Keratinocyte (primary cell): ENCODE results near the gene NELL1. TPM values are rescaled to one million over a fixed set of nuclear protein-coding genes. Genes with fewer than 3 reads are reported as not detected.

Source experiments
- DNase-seq: peaks from one replicate; pipeline ENCODE4 v3.0.0-alpha.2; 2011; ENCODE audit warnings: low read depth, missing footprints, low spot score
- FAIRE-seq: peaks from 2 replicates; lab custom pipeline; 2011; peaks lifted over from hg19 to GRCh38; lab: Jason Lieb, UNC
- H2AFZ ChIP-seq: 2 replicates; pipeline ENCODE4 v1.6.0; 2012; ENCODE audit warnings: low read length, control low read depth, inconsistent platforms; ENCODE audit not compliant: control insufficient read depth
- H3K27ac ChIP-seq: 2 replicates; pipeline ENCODE4 v1.5.1; 2011; ENCODE audit warnings: low read length; ENCODE audit not compliant: control insufficient read depth, insufficient read depth
- H3K27me3 ChIP-seq: 3 replicates; pipeline ENCODE4 v1.6.0; 2011; ENCODE audit warnings: low read length; ENCODE audit not compliant: control insufficient read depth, insufficient read depth; ENCODE audit errors: extremely low read depth
- H3K36me3 ChIP-seq, 2 experiments: 2 replicates in 1 of 2; 3 replicates in 1 of 2; pipeline ENCODE4 v1.5.1; 2011; ENCODE audit warnings: low read length in 2 of 2, mild to moderate bottlenecking in 1 of 2; ENCODE audit not compliant: control insufficient read depth in 2 of 2, insufficient read depth in 2 of 2; ENCODE audit errors: extremely low read depth in 1 of 2
- H3K4me1 ChIP-seq: 3 replicates; pipeline ENCODE4 v1.5.1; 2011; ENCODE audit warnings: low read length; ENCODE audit not compliant: control insufficient read depth, insufficient read depth; ENCODE audit errors: extremely low read depth
- H3K4me2 ChIP-seq: 3 replicates; pipeline ENCODE4 v1.6.0; 2011; ENCODE audit warnings: low read depth, low read length; ENCODE audit not compliant: control insufficient read depth, insufficient read depth; ENCODE audit errors: extremely low read depth
- H3K4me3 ChIP-seq, 3 experiments: fragments of 200-600 bp in 1 of 3; sonication (generic) in 1 of 3; 2 replicates in 2 of 3; 3 replicates in 1 of 3; pipeline ENCODE4 v1.5.1; 2011 to 2016; ENCODE audit warnings: low read length in 3 of 3, mild to moderate bottlenecking in 3 of 3, control low read depth in 2 of 3, inconsistent platforms in 1 of 3, low read depth in 1 of 3, mixed read lengths in 1 of 3, mixed run types in 1 of 3, moderate library complexity in 1 of 3; ENCODE audit not compliant: control insufficient read depth in 2 of 3, insufficient read depth in 2 of 3; ENCODE audit errors: extremely low read depth in 1 of 3
- H3K79me2 ChIP-seq: 2 replicates; pipeline ENCODE4 v1.6.0; 2012; ENCODE audit warnings: low read length; ENCODE audit not compliant: control insufficient read depth, insufficient read depth
- H3K9ac ChIP-seq: 3 replicates; pipeline ENCODE4 v1.6.0; 2011; ENCODE audit warnings: low read length; ENCODE audit not compliant: control insufficient read depth, insufficient read depth; ENCODE audit errors: extremely low read depth
- H3K9me1 ChIP-seq: 3 replicates; pipeline ENCODE4 v1.6.0; 2011; ENCODE audit warnings: low read length; ENCODE audit not compliant: control insufficient read depth, insufficient read depth; ENCODE audit errors: extremely low read depth
- H3K9me3 ChIP-seq: 2 replicates; pipeline ENCODE4 v1.5.1; 2012; ENCODE audit warnings: low read depth, low read length; ENCODE audit not compliant: control insufficient read depth
- H4K20me1 ChIP-seq: 3 replicates; pipeline ENCODE4 v1.6.0; 2011; ENCODE audit warnings: low read length; ENCODE audit not compliant: control insufficient read depth, insufficient read depth; ENCODE audit errors: extremely low read depth
- CTCF ChIP-seq, 3 experiments: IDR thresholded peaks in 1 of 3; conservative IDR thresholded peaks in 1 of 3; optimal IDR thresholded peaks in 1 of 3; 2 replicates in 2 of 3; 3 replicates in 1 of 3; pipeline versions ENCODE3 to v1.5.1; 2011; ENCODE audit warnings: low read length in 3 of 3, mild to moderate bottlenecking in 3 of 3, moderate library complexity in 2 of 3, control low read depth in 1 of 3, inconsistent platforms in 1 of 3; ENCODE audit not compliant: insufficient read depth in 2 of 3; ENCODE audit errors: extremely low read depth in 1 of 3
- EZH2 ChIP-seq: IDR thresholded peaks from one replicate; pipeline ENCODE4 v1.6.1; 2012; ENCODE audit warnings: inconsistent platforms, mild to moderate bottlenecking, low read length, moderate library complexity
- dilution Hi-C: fragments of 300-500 bp; cut with MboI; formaldehyde crosslinking; loops from one replicate; pipeline ENCODE4 v1.7.0; 2020; ENCODE audit warnings: low sequenced_read_pairs; ENCODE audit not compliant: extremely low pct_ligation_motif_present
- polyA plus RNA-seq, 5 experiments: library from polyadenylated mRNA; depleted of rRNA in 3 of 5; stranded (reverse) in 3 of 5; stranded (forward) in 1 of 5; unstranded in 1 of 5; fragments of >200 nt; gene quantifications; 1 replicate in 1 of 5; 2 replicates in 3 of 5; 3 replicates in 1 of 5; pipeline versions ENCODE4 v1.2.1 to v1.2.3, GENCODE V29; 2011 to 2012; ENCODE audit warnings: missing spikeins in 2 of 5, low read depth in 1 of 5, low replicate concordance in 1 of 5

Gene NELL1
- polyA plus RNA-seq, 1 donor (not counting 4 experiments of a cell fraction or from before 2014, with no cell fraction given), result not detected

GRCh38 chr11:20874358-20874757 is 205.0 kb downstream of the NELL1 start:
- no peak overlapping the region for H3K4me2 ChIP-seq
- no peaks in the 10 kb centered on the region for H4K20me1 ChIP-seq
- H3K27ac ChIP-seq, result no peak overlapping the region
- dilution Hi-C loops, result no loop called here
- DNase-seq (no peak), FAIRE-seq (no peak)
- no peak overlapping the region for H2AFZ ChIP-seq
- no peak overlapping the region for H3K9ac ChIP-seq
- no peaks in the 10 kb centered on the region for H3K9me3 ChIP-seq
- no peaks in the 10 kb centered on the region for H3K36me3 ChIP-seq
- no peaks in the 10 kb centered on the region for H3K27me3 ChIP-seq
- no peaks in the 10 kb centered on the region for H3K79me2 ChIP-seq
- H3K9me1 ChIP-seq, result no peaks in the 10 kb centered on the region
- H3K4me3 ChIP-seq, result no peak overlapping the region
- TF ChIP-seq CTCF (optimal IDR thresholded peaks at IDR 0.05 in 1 of 3, IDR thresholded peaks at IDR 0.05 in 1 of 3, conservative IDR thresholded peaks at IDR 0.05 in 1 of 3; ENCODE audit: extremely low read depth in 1 of 3, insufficient read depth in 2 of 3, low read length in 3 of 3), result no peak
- no peaks in the 10 kb centered on the region for H3K4me1 ChIP-seq

- Histone ChIP-seq H3K27ac (no peak overlapping the region), H3K9me1 (no peaks in the 10 kb centered on the region), H3K27me3 (no peaks in the 10 kb centered on the region), H3K79me2 (no peaks in the 10 kb centered on the region), H3K4me1 (no peaks in the 10 kb centered on the region), H2AFZ (no peak overlapping the region), H4K20me1 (no peaks in the 10 kb centered on the region), H3K9ac (no peak overlapping the region), H3K36me3 (no peaks in the 10 kb centered on the region), H3K9me3 (no peaks in the 10 kb centered on the region), H3K4me3 (no peak overlapping the region), H3K4me2 (no peak overlapping the region)
- DNase-seq, result no peak
- dilution Hi-C loops, result no loop called here
- FAIRE-seq, result no peak
- no peak for TF ChIP-seq CTCF (optimal IDR thresholded peaks at IDR 0.05 in 1 of 3, IDR thresholded peaks at IDR 0.05 in 1 of 3, conservative IDR thresholded peaks at IDR 0.05 in 1 of 3; ENCODE audit: extremely low read depth in 1 of 3, insufficient read depth in 2 of 3, low read length in 3 of 3)
- TF ChIP-seq EZH2, result no peak
Measured at GRCh38 chr11:20875889-20876288, 206.5 kb downstream of the NELL1 start.
